AG04450 (cell line): ENCODE results near the gene ADAMTS19. TPM values are rescaled to one million over a fixed set of nuclear protein-coding genes. Genes with fewer than 3 reads are reported as not detected.

Source experiments
- CTCF ChIA-PET: fragments of 300-600, 350-600 bp; formaldehyde crosslinking; extraction: SDS; loops from one replicate; lab custom pipeline; 2022; ENCODE audit warnings: antibody characterized with exemption, inconsistent platforms; lab: Charles Lee
- POLR2A ChIA-PET: fragments of 350-600 bp; formaldehyde crosslinking; extraction: SDS; loops from one replicate; lab custom pipeline; 2021; ENCODE audit warnings: antibody characterized with exemption, inconsistent platforms; lab: Yijun Ruan, JAX
- DNase-seq: peaks from one replicate; pipeline ENCODE4 v3.0.0-alpha.2; 2011; ENCODE audit warnings: low read depth, low spot score
- H3K27ac ChIP-seq: one replicate; pipeline ENCODE4 v1.5.1; 2012; ENCODE audit warnings: low read depth, low read length, control low read depth
- H3K27me3 ChIP-seq: one replicate; pipeline ENCODE4 v1.6.0; 2012; ENCODE audit warnings: low read length; ENCODE audit not compliant: control insufficient read depth, insufficient read depth
- H3K4me3 ChIP-seq: 2 replicates; pipeline ENCODE4 v1.5.1; 2011; ENCODE audit warnings: mild to moderate bottlenecking, low read depth, low read length, control low read depth
- H3K9me3 ChIP-seq: 2 replicates; pipeline ENCODE4 v1.5.1; 2012; ENCODE audit warnings: low read length; ENCODE audit not compliant: control insufficient read depth, insufficient read depth
- polyA minus RNA-seq: library from RNA; depleted of rRNA, polyadenylated mRNA; stranded (reverse); fragments of >200 nt; gene quantifications from 2 replicates; pipeline ENCODE4 v1.2.3, GENCODE V29; 2011; rRNA and poly(A)+ RNA removed
- polyA plus RNA-seq: library from polyadenylated mRNA; depleted of rRNA; stranded (reverse); fragments of >200 nt; gene quantifications from 2 replicates; pipeline ENCODE4 v1.2.3, GENCODE V29; 2011; rRNA removed
- TF ChIP-seq, protein P1 (sequence below): IDR thresholded peaks from 2 replicates; pipeline ENCODE4 v1.5.1; 2011; ENCODE audit warnings: low read depth, low read length, control low read depth, inconsistent platforms

ADAMTS19 gene, protein sequence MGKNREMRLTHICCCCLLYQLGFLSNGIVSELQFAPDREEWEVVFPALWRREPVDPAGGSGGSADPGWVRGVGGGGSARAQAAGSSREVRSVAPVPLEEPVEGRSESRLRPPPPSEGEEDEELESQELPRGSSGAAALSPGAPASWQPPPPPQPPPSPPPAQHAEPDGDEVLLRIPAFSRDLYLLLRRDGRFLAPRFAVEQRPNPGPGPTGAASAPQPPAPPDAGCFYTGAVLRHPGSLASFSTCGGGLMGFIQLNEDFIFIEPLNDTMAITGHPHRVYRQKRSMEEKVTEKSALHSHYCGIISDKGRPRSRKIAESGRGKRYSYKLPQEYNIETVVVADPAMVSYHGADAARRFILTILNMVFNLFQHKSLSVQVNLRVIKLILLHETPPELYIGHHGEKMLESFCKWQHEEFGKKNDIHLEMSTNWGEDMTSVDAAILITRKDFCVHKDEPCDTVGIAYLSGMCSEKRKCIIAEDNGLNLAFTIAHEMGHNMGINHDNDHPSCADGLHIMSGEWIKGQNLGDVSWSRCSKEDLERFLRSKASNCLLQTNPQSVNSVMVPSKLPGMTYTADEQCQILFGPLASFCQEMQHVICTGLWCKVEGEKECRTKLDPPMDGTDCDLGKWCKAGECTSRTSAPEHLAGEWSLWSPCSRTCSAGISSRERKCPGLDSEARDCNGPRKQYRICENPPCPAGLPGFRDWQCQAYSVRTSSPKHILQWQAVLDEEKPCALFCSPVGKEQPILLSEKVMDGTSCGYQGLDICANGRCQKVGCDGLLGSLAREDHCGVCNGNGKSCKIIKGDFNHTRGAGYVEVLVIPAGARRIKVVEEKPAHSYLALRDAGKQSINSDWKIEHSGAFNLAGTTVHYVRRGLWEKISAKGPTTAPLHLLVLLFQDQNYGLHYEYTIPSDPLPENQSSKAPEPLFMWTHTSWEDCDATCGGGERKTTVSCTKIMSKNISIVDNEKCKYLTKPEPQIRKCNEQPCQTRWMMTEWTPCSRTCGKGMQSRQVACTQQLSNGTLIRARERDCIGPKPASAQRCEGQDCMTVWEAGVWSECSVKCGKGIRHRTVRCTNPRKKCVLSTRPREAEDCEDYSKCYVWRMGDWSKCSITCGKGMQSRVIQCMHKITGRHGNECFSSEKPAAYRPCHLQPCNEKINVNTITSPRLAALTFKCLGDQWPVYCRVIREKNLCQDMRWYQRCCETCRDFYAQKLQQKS
- polyA plus RNA-seq (0.02 and 0.09 TPM in 2 replicates), polyA minus RNA-seq (0.05 TPM in 1 of 2 replicates, not detected in the other)

DNA sequence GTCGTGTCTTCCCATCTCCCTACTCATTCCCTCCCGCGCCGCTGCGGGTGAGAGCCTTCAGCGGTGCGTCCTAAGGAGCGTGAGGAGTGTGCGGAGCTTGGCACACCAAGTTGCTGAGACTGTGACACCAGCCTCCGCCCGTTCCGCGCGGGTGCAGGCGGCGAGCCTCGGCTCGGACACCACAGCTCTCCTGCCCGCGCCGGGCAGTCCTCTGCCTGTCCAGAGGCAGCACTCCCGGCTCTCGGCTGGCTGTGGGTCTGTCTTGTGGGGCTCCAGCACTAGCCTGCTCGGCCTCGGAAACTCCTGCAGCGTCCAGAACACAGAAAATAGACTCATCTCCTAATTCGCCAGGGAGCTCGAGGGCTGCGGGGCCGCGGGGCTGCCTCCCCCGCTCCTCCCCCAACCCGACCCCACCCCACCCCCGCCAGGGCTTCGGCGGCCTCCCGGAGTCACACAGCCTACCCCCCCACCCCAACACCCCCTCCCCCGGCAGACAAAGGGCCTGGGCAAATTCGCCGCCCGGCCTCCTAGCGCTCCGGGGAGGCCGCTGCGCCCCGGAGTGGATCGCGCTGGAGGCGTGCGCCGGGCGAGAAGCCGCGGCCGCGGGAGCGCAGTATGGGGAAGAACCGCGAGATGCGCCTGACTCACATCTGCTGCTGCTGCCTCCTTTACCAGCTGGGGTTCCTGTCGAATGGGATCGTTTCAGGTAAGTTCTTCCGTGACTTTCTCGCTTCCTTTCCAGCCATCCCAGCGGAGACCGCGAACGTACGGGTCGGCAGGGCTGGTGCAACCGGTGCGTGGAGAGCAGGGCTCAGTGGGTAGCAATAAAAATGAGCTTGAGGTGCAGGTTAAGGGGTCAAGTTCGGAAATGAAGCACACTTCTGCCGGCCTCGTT is at the start of gene ADAMTS19:
ADAMTS19 (plus strand) TSS at position 522 of the 895 bp plus-strand sequence; CDS start at position 616, 94 bp downstream.
- ChIA-PET POLR2A (no interaction called here), CTCF (interaction anchor here (1.0 kb wide), 1 partner anchor 308 kb away, joined by 3 read pairs; no protein-coding TSS in a partner anchor)
- H3K9me3 ChIP-seq: no peaks in the 10 kb centered on the region
- DNase-seq: no peak
- H3K27me3 ChIP-seq: peaks cover 30% of the 10 kb centered on the region
- TF ChIP-seq, protein P1, sequence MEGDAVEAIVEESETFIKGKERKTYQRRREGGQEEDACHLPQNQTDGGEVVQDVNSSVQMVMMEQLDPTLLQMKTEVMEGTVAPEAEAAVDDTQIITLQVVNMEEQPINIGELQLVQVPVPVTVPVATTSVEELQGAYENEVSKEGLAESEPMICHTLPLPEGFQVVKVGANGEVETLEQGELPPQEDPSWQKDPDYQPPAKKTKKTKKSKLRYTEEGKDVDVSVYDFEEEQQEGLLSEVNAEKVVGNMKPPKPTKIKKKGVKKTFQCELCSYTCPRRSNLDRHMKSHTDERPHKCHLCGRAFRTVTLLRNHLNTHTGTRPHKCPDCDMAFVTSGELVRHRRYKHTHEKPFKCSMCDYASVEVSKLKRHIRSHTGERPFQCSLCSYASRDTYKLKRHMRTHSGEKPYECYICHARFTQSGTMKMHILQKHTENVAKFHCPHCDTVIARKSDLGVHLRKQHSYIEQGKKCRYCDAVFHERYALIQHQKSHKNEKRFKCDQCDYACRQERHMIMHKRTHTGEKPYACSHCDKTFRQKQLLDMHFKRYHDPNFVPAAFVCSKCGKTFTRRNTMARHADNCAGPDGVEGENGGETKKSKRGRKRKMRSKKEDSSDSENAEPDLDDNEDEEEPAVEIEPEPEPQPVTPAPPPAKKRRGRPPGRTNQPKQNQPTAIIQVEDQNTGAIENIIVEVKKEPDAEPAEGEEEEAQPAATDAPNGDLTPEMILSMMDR: no peak
- no peak within 1 kb of the TSS for H3K27ac ChIP-seq
- peak within 1 kb of the TSS; percentile 31 for H3K4me3 ChIP-seq

DNA sequence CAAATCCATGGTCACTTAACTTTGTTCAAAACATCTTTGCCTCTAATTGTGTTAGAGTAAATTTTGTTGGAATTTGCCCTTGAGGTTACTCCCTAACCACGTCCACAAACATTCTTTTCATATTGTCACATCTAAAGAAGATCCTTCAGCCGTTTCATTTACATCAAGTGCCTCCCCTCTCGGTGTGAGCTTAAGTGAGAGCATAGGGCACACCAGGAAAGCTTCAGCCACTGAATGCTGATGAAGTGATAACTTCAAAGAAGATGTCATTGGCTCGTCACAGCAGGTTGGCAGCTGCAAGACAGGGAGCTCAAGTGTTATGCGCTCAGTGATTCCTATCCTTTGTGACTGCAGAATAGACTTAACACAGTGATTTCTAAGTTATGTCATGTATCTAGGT is 49.6 kb upstream of the ADAMTS19 start:
- H3K4me3 ChIP-seq: no peak overlapping the region
- ChIA-PET CTCF (no interaction called here), POLR2A (no interaction called here)
- TF ChIP-seq, protein P1: no peak
- no peak overlapping the region for H3K27ac ChIP-seq
- H3K27me3 ChIP-seq: no peaks in the 10 kb centered on the region
- no peaks in the 10 kb centered on the region for H3K9me3 ChIP-seq
- DNase-seq: no peak

DNA sequence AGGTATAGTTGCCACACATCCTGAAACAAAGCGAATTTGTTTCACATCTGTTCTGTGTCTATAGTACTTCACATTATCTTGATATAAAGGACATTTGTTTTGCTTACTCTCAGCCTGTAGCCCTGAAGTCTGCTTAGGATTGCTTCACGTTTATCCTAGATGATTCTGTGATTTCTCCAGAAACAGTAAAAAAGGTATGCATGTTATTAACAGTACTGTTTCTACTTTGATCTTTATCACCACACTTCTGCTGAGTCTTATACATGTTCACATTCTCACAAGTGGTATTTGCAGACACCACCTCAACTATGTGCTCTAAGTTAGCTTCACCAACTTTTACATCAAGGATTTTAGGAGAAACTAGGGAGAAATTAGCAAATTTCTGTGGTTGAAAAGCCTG is 47.4 kb upstream of the ADAMTS19 start:
- ChIA-PET CTCF (no interaction called here), POLR2A (no interaction called here)
- no peaks in the 10 kb centered on the region for H3K27me3 ChIP-seq
- no peaks in the 10 kb centered on the region for H3K9me3 ChIP-seq
- no peak for DNase-seq
- TF ChIP-seq, protein P1: no peak
- no peak overlapping the region for H3K27ac ChIP-seq
- no peak overlapping the region for H3K4me3 ChIP-seq

DNA sequence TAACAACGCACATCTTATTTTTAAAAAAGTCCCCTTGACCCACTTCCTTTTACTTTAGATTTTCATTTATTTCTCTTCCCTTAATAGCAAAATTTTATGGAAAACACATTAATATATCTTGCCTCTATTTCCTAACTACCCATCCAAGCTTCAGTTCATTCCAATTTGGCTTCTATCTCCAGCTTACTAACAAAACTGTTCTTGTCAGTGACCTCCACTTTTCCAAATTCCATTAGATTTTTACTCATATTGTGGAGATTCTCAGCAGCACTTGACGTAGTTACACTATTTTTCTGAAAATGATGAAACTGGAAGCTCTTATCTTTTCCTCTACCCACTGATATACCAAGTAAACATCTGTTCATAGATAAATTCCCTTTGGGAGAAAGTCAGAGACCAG is 46.5 kb upstream of the ADAMTS19 start:
- ChIA-PET POLR2A (no interaction called here), CTCF (interaction anchor here (1.2 kb wide), 1 partner anchor 13 kb away, joined by 3 read pairs; no protein-coding TSS in a partner anchor)
- H3K9me3 ChIP-seq: no peaks in the 10 kb centered on the region
- H3K4me3 ChIP-seq: no peak overlapping the region
- no peak overlapping the region for H3K27ac ChIP-seq
- TF ChIP-seq, protein P1: no peak
- DNase-seq: no peak
- no peaks in the 10 kb centered on the region for H3K27me3 ChIP-seq
